Measurements from ENCODE around the gene TMEM204.

Gene TMEM204

GRCh38 chr16:1560153-1560552 lies 26.7 kb downstream of the TMEM204 start:
- no peak for DNase-seq

GRCh38 chr16:1560866-1561265 lies 27.4 kb downstream of the TMEM204 start:
- DNase-seq = no peak

DNA sequence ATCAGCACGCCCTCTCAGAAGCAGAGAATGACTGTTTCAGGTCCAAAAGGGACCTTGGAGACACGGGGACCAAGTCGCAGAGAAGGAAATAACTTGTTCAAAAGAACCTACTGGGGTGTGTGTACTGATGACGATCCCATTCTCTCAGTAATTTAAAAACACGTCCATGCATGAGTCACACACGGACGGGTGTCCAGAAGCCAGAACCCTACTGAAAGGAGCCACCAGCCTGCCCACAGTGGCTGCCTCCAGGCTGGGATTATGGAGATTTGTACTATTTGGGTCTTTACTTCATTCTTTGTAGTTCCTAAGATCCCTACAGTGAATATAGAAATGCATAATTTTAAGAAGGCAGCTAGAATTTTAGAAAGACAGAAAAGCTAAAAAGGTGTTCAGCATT lies 27.8 kb downstream of the TMEM204 start:
- no peak for DNase-seq

- DNase-seq = no peak
These were observed 28.4 kb downstream of the TMEM204 start for GRCh38 chr16:1561836-1562235.

DNA sequence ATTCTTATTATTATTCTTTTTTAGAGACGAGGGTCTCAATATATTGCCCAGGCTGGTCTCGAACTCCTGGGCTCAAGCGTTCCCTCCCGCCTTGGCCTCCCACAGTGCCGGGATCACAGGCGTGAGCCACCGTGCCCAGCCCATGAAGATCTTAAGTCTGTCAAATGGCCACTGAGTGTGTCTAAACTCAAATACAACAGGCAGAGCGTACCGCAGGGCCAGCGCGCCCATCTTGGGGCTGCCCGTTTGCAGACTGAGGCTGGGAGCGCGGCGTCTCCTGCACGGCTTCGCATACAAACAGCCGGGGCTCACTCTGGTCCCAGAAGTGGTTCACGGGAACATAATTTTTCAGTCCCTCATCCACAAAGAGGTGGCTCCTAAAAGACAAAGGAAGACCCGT lies 30.3 kb downstream of the TMEM204 start:
- no peak for DNase-seq

DNA sequence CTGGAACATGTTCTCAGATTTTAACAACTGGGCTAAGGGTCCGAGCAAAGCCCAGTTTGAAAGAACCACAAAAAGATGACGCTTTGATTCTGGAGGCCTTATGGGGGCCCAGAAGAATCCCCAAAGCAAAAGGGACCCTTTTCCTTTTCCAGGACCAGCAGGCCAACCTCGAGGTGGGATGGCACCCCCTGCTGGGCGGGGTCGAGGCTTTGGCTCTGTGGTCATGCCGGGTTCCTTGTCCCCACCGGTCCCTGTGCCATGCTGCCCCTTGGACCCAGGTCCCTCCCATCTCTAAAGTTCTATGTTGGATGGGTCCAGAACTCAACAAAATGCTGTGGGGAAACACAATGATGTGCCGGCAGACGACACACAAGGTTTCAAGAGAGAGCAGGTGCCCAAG lies 30.9 kb downstream of the TMEM204 start:
- DNase-seq = no peak

DNA sequence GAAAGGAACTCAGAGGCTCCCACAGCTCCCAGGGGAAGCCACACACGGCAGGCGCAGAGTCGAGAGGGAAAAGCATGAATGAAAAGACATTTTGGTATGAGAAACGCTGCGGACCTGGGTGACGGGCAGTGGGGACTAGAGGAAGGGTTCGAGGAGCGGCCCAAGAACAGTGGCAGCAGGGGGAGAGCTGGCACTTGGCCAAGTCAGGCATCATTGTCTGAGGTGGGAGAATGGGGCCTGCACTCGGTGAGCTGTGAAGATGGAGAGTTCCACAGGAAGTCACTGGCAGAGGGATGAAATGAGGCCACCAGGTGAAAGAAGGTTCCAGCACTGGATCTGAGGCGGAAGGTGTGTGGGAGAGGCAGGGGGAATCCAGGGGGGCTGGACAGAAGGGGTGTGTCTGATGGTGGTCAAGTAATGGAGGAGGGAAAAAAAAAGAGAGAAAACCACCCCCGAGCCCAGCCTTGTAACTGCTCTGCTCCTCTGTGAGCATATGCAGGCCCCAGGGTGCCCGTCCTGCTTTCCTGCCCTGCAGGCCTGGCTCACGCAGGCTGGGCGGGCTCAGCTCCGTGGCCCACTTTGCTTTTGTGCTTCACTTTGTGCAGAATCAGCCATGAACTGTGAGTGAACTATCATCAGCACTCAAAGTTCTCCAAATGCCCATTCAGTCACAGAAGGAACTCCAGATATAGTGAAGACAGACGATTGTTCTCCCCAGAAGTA lies 31.8 kb downstream of the TMEM204 start:
- DNase-seq = no peak

GRCh38 chr16:1567988-1568387 lies 34.5 kb downstream of the TMEM204 start:
- peak in 1 of 2 donors; percentile 14 for DNase-seq

DNA sequence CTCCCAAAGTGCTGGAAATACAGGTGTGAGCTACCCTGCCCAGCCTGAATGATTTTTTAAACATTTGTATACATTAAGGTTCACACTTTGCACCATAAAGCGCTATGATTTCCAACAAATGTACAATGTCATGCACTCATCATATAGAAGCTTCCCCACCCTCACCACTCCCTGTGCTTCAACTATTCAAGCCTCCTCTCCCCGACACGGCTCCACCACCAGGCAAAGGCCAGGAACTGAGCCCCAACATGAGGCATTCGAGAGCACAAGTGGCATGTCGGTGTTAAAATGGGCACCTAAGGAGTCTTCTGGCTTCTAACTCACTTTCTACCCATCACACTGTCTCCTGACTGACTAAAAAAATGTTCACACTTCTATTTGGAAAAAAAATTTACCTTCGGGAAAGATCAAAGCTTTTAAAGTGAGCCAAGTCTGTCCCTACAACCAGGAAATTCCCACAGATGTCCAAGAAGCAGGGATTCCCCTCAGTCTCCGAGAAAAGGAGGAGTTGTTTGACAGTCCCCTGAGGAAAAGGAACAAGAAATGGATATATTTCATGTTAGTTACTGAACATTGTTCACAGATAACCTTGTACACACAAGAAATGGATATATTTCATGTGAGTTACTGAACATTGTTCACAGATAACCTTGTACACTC lies 37.7 kb downstream of the TMEM204 start:
- no peak for DNase-seq

DNA sequence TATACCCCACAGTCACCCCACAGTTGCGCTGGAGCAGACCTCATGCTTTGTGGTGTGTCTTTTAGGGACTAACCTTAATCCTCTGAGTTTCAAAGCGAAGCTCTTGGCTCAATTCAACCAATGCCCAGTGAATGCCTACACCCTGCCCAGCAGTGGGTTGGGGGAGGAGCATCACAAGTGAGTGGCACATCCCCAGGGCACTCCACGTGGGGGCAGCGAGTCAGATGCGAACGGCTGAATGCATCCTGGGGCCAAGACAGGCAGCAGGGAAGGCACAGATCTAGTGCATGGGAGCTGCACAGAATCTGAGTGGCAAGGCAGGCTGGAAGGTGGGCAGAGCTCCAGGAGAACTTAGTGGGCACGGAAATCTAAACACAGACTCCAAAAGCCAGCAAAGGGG lies 39.2 kb downstream of the TMEM204 start:
- no peak for DNase-seq

- no peak for DNase-seq
These were observed 39.8 kb downstream of the TMEM204 start for GRCh38 chr16:1573301-1573700.

DNA sequence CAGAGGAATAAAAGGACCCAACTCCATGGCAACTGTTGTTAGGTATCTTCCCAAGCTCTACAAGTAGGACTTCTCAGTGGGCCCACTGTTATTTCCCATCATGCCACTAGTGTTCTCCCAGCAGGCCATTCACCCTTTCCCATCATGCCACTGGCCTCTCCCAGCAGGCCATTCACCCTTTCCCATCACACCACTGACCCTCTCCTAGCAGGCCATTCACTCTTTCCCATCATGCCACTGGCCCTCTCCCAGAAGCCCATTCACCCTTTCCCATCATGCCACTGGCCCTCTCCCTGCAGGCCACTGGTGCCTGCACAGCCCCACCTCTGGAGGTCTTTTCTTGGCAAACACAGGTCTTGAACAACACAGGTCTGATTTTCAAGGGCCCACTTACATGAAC lies 42.1 kb downstream of the TMEM204 start:
- no peak for DNase-seq

GRCh38 chr16:1579214-1579613 lies 45.7 kb downstream of the TMEM204 start:
- DNase-seq = no peak

DNA sequence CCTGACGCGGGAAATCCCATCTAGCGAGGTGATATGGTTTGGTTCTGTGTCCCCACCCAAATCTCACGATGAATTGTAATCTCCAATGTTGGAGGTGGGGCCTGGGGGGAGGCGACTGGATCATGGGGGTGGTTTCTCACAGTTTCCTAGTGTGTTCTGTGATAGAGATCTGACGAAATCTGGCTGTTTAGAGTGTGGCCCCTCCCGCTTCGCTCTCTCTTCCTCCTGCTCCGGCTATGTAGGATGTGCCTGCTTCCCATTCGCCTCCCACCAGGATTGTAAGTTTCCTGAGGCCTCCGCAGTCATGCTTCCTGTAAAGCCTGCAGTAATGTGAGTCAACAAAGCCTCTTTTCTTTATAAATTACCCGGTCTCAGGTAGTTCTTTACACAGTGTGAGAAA lies 46.8 kb downstream of the TMEM204 start:
- peak; percentile 10 to 58 for DNase-seq

- no peak for DNase-seq
These were observed 47.5 kb downstream of the TMEM204 start for GRCh38 chr16:1580956-1581355.

DNA sequence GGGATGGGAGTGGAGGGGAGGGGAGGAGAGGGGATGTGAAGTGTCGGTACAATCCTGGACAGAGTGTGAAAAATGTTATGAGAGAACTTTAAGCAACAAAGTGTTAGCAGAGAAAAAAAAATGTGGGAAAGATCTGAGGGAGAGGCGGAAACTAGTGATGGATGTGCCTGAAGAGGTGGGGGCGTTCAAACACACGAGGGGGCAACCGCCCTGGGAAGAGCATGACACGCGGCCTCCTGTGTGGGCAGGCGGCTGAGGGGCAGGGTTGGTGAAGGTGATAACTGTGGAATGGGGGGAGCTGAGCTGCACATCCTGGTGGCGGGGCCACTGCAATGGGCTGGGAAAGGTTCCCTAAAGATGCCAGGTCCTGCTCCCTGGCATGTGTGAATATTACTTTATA lies 48.3 kb downstream of the TMEM204 start:
- no peak for DNase-seq

DNA sequence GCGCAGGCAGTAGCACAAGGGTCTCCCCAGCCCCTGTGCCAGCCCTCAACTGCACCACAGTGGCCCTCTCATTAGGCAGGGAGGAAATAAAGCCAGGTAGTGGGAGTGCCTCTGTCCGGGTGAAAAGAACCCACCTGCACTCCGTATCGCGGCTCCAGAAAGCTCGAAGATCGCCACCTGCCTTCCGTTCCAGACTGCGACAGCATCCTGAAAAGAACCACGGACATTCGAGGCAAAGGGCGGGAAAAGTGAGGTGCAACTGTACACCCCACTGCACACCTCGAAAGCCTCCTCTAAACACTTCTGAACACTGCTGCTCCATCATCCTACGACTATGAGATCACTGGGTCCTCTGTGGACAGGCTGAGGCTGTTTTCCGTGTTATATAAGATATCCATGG lies 49.7 kb downstream of the TMEM204 start:
- DNase-seq = no peak

DNA sequence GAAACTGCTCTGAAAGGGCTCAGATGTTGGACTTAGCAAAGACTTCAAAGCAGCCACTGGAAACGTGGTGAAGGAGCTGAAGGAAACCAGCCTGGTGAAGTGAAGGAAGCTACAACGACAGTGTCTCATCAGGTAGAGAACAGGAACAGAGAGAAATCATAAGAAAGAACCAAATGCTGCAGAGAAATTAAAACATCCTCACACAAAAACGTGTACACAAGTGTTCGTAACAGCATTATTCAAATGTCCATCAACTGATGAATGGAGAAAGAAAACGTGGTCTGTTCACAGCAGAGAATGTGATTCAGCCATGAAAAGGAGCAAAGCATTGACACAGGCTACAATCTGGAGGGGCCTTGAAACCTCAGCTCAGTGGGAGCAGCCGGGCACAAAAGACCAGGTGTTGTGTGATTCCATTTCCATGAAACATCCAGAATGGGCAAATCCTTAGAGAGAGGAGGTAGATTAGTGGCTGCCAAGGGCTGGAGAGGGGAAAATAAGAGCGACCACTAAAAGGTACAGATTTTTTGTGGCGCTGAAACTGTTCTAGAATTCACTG lies 51.5 kb downstream of the TMEM204 start:
- no peak for DNase-seq

DNA sequence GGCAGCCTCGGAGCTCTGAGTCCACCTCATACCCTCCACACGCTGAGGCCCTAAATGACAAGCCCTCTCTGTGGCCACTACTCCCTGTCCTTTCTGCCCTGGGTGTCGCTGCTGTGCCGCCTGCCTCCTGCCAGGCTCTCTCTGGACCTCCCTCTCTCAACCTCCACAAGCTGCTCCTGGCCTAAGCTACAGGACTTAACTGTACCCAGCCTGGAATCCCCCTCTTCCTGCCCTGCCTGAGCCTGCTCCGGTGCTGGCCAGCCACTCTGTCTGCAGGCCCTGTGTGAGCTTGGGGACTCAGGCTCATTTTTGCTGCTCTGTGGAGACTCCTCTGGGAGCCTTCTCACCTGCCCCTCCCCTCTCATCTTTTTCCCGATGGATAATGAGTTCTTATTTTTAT lies 56.9 kb downstream of the TMEM204 start:
- no peak for DNase-seq

DNA sequence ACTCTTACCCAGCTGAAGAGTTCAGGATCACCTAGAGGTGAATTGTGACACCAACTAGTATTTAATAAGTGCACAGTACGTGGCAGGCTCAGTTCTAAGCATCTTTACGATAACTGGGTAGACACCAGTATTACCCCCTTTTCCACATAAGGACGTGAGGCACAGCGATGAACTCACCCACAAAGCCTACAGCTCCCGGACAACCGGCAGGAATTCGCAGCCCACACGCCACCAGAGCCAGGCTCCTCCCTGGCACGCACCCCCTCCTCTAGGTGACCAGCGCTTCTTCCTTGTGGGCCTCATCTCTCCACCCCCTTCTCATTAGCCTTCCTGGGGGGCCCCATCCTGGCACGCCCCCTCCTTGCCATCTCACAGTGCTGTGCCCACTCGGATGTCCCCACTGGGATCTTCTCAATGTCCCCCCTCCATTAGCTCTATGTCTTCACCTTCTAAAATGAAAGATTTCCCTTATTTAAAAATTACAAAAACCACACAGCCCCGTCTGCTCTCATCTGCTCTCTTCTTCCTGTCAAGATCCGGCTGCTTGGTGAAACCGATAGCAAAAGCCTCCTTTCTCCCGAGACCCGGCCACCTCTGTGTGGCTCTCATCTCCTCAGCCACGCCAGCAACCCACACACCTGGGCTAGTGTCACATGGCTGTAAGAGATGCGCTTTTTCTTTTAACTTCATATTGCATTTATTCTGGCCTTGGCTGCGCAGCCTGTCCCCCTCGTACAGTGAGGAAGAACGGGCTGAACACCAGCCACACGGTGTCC lies 57.7 kb downstream of the TMEM204 start:
- DNase-seq = no peak

GRCh38 chr16:1592446-1592845 lies 59.0 kb downstream of the TMEM204 start:
- DNase-seq = no peak

DNA sequence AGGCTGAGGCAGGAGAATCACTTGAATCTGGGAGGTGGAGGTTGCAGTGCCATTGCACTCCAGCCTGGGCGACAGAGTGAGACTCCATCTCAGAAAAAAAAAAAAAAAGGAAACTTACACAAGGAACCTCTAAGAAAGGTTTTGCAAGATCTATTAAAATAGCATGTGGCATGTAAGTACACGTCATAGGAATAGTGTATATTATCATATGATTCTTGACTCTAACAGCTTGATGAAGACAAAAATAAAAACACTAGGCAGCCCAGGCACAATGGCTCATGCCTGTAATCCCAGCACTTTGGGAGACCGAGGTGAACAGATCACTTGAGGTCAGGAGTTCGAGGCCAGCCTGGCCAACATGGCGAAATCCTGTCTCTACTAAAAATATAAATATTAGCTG lies 62.0 kb downstream of the TMEM204 start:
- peak; percentile 56 to 77 for DNase-seq

DNA sequence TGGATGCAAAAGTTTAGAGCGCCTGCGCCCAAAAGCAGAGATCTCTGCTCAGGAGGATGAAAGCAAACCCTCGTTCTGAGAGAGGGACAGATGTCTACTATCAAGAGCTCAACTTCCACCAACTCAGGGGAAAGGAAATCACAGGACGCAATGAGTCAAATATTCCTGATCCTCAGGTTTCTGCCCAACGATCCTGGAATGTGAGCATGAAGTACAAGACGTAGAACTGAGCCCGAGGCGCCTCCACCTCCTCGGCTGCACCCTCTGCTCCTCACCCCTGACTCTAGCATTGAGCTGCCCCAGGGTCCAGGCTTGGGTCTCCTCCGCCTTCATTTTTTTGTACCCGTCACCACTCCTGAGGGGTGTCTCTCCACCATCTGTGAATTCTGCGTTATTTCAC lies 63.0 kb downstream of the TMEM204 start:
- no peak for DNase-seq

GRCh38 chr16:1597154-1597553 lies 63.7 kb downstream of the TMEM204 start:
- no peak for DNase-seq
